Activated CD8-positive, alpha-beta T cell treated with anti-CD3 and anti-CD28 coated beads for 36 hours (primary cell): ENCODE results near the gene VPS36. TPM values are rescaled to one million over a fixed set of nuclear protein-coding genes. Genes with fewer than 3 reads are reported as not detected.
A peak's percentile ranks its signal among the peaks of the same experiment; 100 is the strongest.
"Not testable (repeated sequence)": the region's sequence is repeated elsewhere in the genome, so short reads cannot be mapped to it uniquely, and the experiment has no call there.

Experiments
- ATAC-seq: fragments of 200-7000 bp; cut with Tn5 transposase; one replicate; pipeline ENCODE4 v1.10.0; 2021; ENCODE audit warnings: mild to moderate bottlenecking, moderate library complexity
- CTCF ChIA-PET: fragments of 350-600 bp; sonication (Branson Sonifier 250); formaldehyde crosslinking; loops from one replicate; lab custom pipeline; 2021; ENCODE audit warnings: antibody characterized with exemption; lab: Charles Lee
- POLR2A ChIA-PET: fragments of 350-600 bp; sonication (Branson Sonifier 250); formaldehyde crosslinking; loops from one replicate; lab custom pipeline; 2021; ENCODE audit warnings: antibody characterized with exemption; lab: Charles Lee
- DNase-seq: peaks from one replicate; pipeline ENCODE4 v3.0.0-alpha.2; 2020
- H3K27ac Mint-ChIP-seq: one replicate; pipeline ENCODE4 v1.8.0; 2021; ENCODE audit warnings: mild to moderate bottlenecking, mixed read lengths
- H3K27me3 Mint-ChIP-seq: one replicate; pipeline ENCODE4 v1.8.0; 2021; ENCODE audit warnings: mixed read lengths
- H3K36me3 Mint-ChIP-seq: one replicate; pipeline ENCODE4 v1.8.0; 2021; ENCODE audit warnings: low read depth, mixed read lengths
- H3K4me1 Mint-ChIP-seq: one replicate; pipeline ENCODE4 v1.8.0; 2021; ENCODE audit warnings: low read depth, mixed read lengths
- H3K4me3 Mint-ChIP-seq: one replicate; pipeline ENCODE4 v1.8.0; 2021; ENCODE audit warnings: mild to moderate bottlenecking, moderate library complexity, mixed read lengths
- H3K9me3 Mint-ChIP-seq: one replicate; pipeline ENCODE4 v1.8.0; 2021; ENCODE audit warnings: mixed read lengths
- CTCF ChIP-seq: fragments of 200-600 bp; IDR thresholded peaks from one replicate; pipeline ENCODE4 v1.8.0; 2022; ENCODE audit warnings: antibody characterized with exemption, mild to moderate bottlenecking
- intact Hi-C: fragments of 100-400 bp; cut with micrococcal nuclease; formaldehyde crosslinking; loops from one replicate; pipeline ENCODE4 v1.10.0; 2022
- total RNA-seq, 2 experiments: library from RNA; stranded (reverse); gene quantifications; one replicate each; pipeline ENCODE4 v1.2.3, GENCODE V29; 2021

Gene VPS36, protein sequence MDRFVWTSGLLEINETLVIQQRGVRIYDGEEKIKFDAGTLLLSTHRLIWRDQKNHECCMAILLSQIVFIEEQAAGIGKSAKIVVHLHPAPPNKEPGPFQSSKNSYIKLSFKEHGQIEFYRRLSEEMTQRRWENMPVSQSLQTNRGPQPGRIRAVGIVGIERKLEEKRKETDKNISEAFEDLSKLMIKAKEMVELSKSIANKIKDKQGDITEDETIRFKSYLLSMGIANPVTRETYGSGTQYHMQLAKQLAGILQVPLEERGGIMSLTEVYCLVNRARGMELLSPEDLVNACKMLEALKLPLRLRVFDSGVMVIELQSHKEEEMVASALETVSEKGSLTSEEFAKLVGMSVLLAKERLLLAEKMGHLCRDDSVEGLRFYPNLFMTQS
- total RNA-seq = 10 to 100 TPM; 26.3 to 29.6 TPM

DNA sequence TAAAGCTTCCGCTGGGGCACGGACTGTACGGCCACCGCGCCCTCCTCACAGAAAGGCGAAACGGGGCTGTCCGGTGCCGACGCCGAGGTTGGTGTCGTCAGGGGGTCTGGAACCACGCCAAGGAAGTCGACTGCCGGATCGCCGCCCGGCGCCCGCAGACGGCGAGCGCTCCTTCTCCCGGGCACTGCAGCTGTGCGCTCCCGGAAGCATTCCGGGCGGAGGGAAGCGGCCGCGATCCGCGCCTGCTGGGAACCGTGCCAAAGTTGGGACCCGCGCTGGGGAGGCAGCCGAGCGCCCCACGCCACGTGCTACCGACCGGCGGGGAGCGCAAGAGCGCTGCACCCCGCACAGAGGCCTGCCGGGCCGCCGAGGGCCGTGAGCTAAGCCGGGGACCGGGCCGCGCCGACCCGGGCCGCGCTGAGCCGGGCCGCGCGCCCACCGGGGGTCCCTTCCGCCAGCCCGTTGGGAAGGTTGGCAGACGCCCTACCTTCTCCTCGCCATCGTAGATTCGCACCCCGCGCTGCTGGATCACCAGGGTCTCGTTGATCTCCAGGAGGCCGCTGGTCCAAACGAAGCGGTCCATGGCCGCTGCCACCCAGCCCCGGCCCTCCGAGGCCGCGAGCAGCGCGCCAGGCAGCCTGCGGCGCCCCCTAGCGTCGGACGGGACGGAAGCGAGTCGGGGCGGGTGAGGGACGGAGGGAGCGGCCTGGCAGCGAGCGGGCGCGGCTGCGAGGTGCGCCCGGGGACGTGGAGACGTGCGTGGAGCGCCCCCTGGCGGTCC is at the start of gene VPS36:
VPS36 (minus strand) TSS at position 623 of the 781 bp plus-strand sequence; CDS start at position 583, 40 bp downstream.
- ATAC-seq (peak; percentile 74), DNase-seq (peak; percentile 96)
- TF ChIP-seq CTCF = peak; percentile 100
- POLR2A ChIA-PET = interaction anchor here (0.6 to 1.9 kb wide), 9 partner anchors 11 to 256 kb away, joined by 3 to 10 read pairs (median 4); partner anchors contain the start of gene SUGT1
- H3K4me1 Mint-ChIP-seq = peaks cover 32% of the 10 kb centered on the region
- no peaks in the 10 kb centered on the region for H3K27me3 Mint-ChIP-seq
- H3K36me3 Mint-ChIP-seq = peaks cover 6% of the 10 kb centered on the region
- intact Hi-C loops = loop anchor here (5.0 kb wide), 1 partner anchor 103 kb away; no protein-coding TSS in a partner anchor
- H3K9me3 Mint-ChIP-seq = no peaks in the 10 kb centered on the region
- CTCF ChIA-PET = interaction anchor here (0.6 to 3.1 kb wide), 41 partner anchors 9 to 635 kb away, joined by 3 to 32 read pairs (median 4); partner anchors contain the start of gene SUGT1
- peak within 1 kb of the TSS; percentile 87 for H3K27ac Mint-ChIP-seq
- H3K4me3 Mint-ChIP-seq = peak within 1 kb of the TSS; percentile 96

GRCh38 chr13:52497979-52498378 is 47.5 kb upstream of the VPS36 start:
- POLR2A ChIA-PET, CTCF ChIA-PET, H3K4me1 Mint-ChIP-seq, intact Hi-C loops, H3K9me3 Mint-ChIP-seq, H3K4me3 Mint-ChIP-seq, DNase-seq, ATAC-seq, H3K36me3 Mint-ChIP-seq, H3K27me3 Mint-ChIP-seq: not testable (repeated sequence)
- peak overlapping the region; percentile 38 for H3K27ac Mint-ChIP-seq

GRCh38 chr13:52494241-52494640 is 43.8 kb upstream of the VPS36 start:
- H3K36me3 Mint-ChIP-seq, H3K9me3 Mint-ChIP-seq, POLR2A ChIA-PET, intact Hi-C loops, CTCF ChIA-PET, H3K27me3 Mint-ChIP-seq, H3K27ac Mint-ChIP-seq, H3K4me3 Mint-ChIP-seq, H3K4me1 Mint-ChIP-seq, DNase-seq, ATAC-seq: not testable (repeated sequence)

- H3K4me1 Mint-ChIP-seq, POLR2A ChIA-PET, ATAC-seq, H3K4me3 Mint-ChIP-seq, H3K27ac Mint-ChIP-seq, H3K9me3 Mint-ChIP-seq, H3K27me3 Mint-ChIP-seq, DNase-seq, H3K36me3 Mint-ChIP-seq, intact Hi-C loops, CTCF ChIA-PET: not testable (repeated sequence)
These were observed 40.6 kb upstream of the VPS36 start for GRCh38 chr13:52491015-52491414.

DNA sequence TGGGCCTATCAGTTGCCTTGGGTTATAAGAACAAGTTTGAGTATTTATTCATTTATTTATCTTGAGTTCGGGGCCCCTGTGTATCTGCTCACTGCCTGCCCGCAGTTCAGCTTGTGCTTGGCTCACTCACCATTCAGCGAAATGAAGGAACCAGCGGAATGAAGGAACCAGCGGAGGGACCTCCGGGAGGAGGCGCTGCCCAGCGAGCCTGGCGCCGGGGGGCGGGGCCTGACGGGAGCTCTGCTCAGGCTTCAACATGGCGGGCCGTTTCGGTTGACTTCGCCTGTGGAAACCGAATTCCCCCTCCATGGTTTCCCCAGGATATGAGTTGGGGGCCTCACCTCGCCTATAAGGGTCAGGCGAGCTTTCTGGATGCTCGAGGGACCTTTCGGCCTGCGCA is 38.3 kb upstream of the VPS36 start:
- DNase-seq, intact Hi-C loops, H3K4me3 Mint-ChIP-seq, ATAC-seq, H3K4me1 Mint-ChIP-seq, POLR2A ChIA-PET, CTCF ChIA-PET, H3K36me3 Mint-ChIP-seq, H3K27me3 Mint-ChIP-seq, H3K9me3 Mint-ChIP-seq, H3K27ac Mint-ChIP-seq: not testable (repeated sequence)

GRCh38 chr13:52487078-52487477 is 36.6 kb upstream of the VPS36 start:
- H3K36me3 Mint-ChIP-seq, H3K4me1 Mint-ChIP-seq, intact Hi-C loops, H3K27ac Mint-ChIP-seq, POLR2A ChIA-PET, H3K4me3 Mint-ChIP-seq, H3K9me3 Mint-ChIP-seq, ATAC-seq, DNase-seq, H3K27me3 Mint-ChIP-seq, CTCF ChIA-PET: not testable (repeated sequence)

GRCh38 chr13:52480677-52481428 is 30.4 kb upstream of the VPS36 start:
- CTCF ChIA-PET, H3K27ac Mint-ChIP-seq, H3K27me3 Mint-ChIP-seq, H3K4me3 Mint-ChIP-seq, ATAC-seq, H3K36me3 Mint-ChIP-seq, DNase-seq, intact Hi-C loops, H3K4me1 Mint-ChIP-seq, POLR2A ChIA-PET, H3K9me3 Mint-ChIP-seq: not testable (repeated sequence)

GRCh38 chr13:52468487-52468886 is 18.1 kb upstream of the VPS36 start:
- CTCF ChIA-PET, ATAC-seq, H3K9me3 Mint-ChIP-seq, H3K4me1 Mint-ChIP-seq, H3K27ac Mint-ChIP-seq, H3K27me3 Mint-ChIP-seq, H3K4me3 Mint-ChIP-seq, intact Hi-C loops, DNase-seq: not testable (repeated sequence)
- POLR2A ChIA-PET = interaction anchor here (1.1 kb wide), 1 partner anchor 9 kb away, joined by 3 read pairs; no protein-coding TSS in a partner anchor
- peaks cover 58% of the 10 kb centered on the region for H3K36me3 Mint-ChIP-seq
